IMR-90 (cell line): ENCODE results near the gene C16orf90. TPM values are rescaled to one million over a fixed set of nuclear protein-coding genes. Genes with fewer than 3 reads are reported as not detected.

Experiments used
- ATAC-seq: fragments of 200-7000 bp; cut with Tn5 transposase; 2 replicates; pipeline ENCODE4 v1.9.1; 2020; ENCODE audit warnings: low read depth, mild to moderate bottlenecking, moderate library complexity
- BruUV-seq: library from RNA; stranded (reverse); fragments of 400-500 nt; replicated peaks from 2 replicates; lab custom pipeline; 2021; lab: Mats Ljungman, UMichigan
- CTCF ChIA-PET: fragments of 300-600 bp; formaldehyde crosslinking; extraction: SDS; loops from one replicate; lab custom pipeline; 2021; ENCODE audit warnings: antibody characterized with exemption; lab: Yijun Ruan, JAX
- POLR2A ChIA-PET: fragments of 300-600 bp; sonication (Branson Sonifier 250); formaldehyde crosslinking; loops from one replicate; lab custom pipeline; 2022; ENCODE audit warnings: antibody characterized with exemption; ENCODE audit not compliant: unreplicated experiment; lab: Charles Lee
- DNase-seq: peaks from one replicate; pipeline ENCODE4 v3.0.0; 2013
- H2AFZ ChIP-seq: replicated peaks from 2 replicates; pipeline ENCODE3; 2013; ENCODE audit warnings: low read length, mild to moderate bottlenecking; ENCODE audit not compliant: poor library complexity
- H2AK5ac ChIP-seq: 2 replicates; pipeline ENCODE4 v1.6.1; 2013; ENCODE audit warnings: low read depth, low read length, inconsistent platforms
- H2AK9ac ChIP-seq: replicated peaks from 2 replicates; pipeline ENCODE3; 2013; ENCODE audit warnings: mild to moderate bottlenecking, low read depth, low read length, moderate library complexity; ENCODE audit not compliant: poor library complexity
- H2BK120ac ChIP-seq: 2 replicates; pipeline ENCODE4 v1.6.1; 2013; ENCODE audit warnings: low read depth, low read length, inconsistent platforms
- H2BK15ac ChIP-seq: 3 replicates; pipeline ENCODE4 v1.6.1; 2013; ENCODE audit warnings: low read depth, low read length, inconsistent platforms
- H2BK20ac ChIP-seq: 2 replicates; pipeline ENCODE4 v1.6.1; 2013; ENCODE audit warnings: low read depth, mild to moderate bottlenecking, inconsistent platforms, low read length, moderate library complexity
- H2BK5ac ChIP-seq: 2 replicates; pipeline ENCODE4 v1.6.1; 2013; ENCODE audit warnings: mild to moderate bottlenecking, low read depth, low read length, inconsistent platforms; ENCODE audit not compliant: poor library complexity, severe bottlenecking
- H3K14ac ChIP-seq: replicated peaks from 2 replicates; pipeline ENCODE4 v1.6.1; 2013; ENCODE audit warnings: low read depth, low read length, inconsistent platforms
- H3K18ac ChIP-seq: 2 replicates; pipeline ENCODE4 v1.6.1; 2013; ENCODE audit warnings: low read depth, low read length, control low read depth
- H3K23ac ChIP-seq: 2 replicates; pipeline ENCODE4 v1.6.1; 2013; ENCODE audit warnings: low read depth, low read length, inconsistent platforms
- H3K27ac ChIP-seq: 2 replicates; pipeline ENCODE4 v1.5.1; 2013; ENCODE audit warnings: mild to moderate bottlenecking, control low read depth, low read length; ENCODE audit not compliant: insufficient read depth
- H3K27me3 ChIP-seq: 2 replicates; pipeline ENCODE4 v1.6.1; 2013; ENCODE audit warnings: low read length; ENCODE audit not compliant: control insufficient read depth, insufficient read depth
- H3K36me3 ChIP-seq: 2 replicates; pipeline ENCODE4 v1.6.1; 2013; ENCODE audit warnings: low read length, mixed read lengths; ENCODE audit not compliant: control insufficient read depth, insufficient read depth
- H3K4ac ChIP-seq: 2 replicates; pipeline ENCODE4 v1.6.1; 2013; ENCODE audit warnings: low read depth, low read length, inconsistent platforms
- H3K4me1 ChIP-seq: 2 replicates; pipeline ENCODE4 v1.6.1; 2013; ENCODE audit warnings: low read length, mixed read lengths; ENCODE audit not compliant: control insufficient read depth, insufficient read depth
- H3K4me2 ChIP-seq: 2 replicates; pipeline ENCODE4 v1.6.1; 2013; ENCODE audit warnings: low read depth, mild to moderate bottlenecking, control low read depth, low read length, moderate library complexity
- H3K4me3 ChIP-seq: 2 replicates; pipeline ENCODE4 v1.5.1; 2013; ENCODE audit warnings: low read depth, mild to moderate bottlenecking, control low read depth, low read length, moderate library complexity; ENCODE audit not compliant: insufficient read depth
- H3K56ac ChIP-seq: 2 replicates; pipeline ENCODE4 v1.6.1; 2013; ENCODE audit warnings: low read length, inconsistent platforms; ENCODE audit not compliant: insufficient read depth; ENCODE audit errors: extremely low read depth
- H3K79me1 ChIP-seq, 2 experiments: 2 replicates each; pipeline ENCODE4 v1.6.1; 2013; ENCODE audit warnings: low read length in 2 of 2, inconsistent platforms in 1 of 2, low read depth in 1 of 2
- H3K9ac ChIP-seq: 2 replicates; pipeline ENCODE4 v1.6.1; 2013; ENCODE audit warnings: low read depth, low read length, control low read depth
- H3K9me1 ChIP-seq: 2 replicates; pipeline ENCODE4 v1.6.1; 2013; ENCODE audit warnings: low read length, inconsistent platforms; ENCODE audit not compliant: insufficient read depth
- H3K9me3 ChIP-seq: 2 replicates; pipeline ENCODE4 v1.6.1; 2013; ENCODE audit warnings: low read length; ENCODE audit not compliant: control insufficient read depth, insufficient read depth
- H4K20me1 ChIP-seq: 2 replicates; pipeline ENCODE4 v1.6.1; 2013; ENCODE audit warnings: low read length, inconsistent platforms; ENCODE audit not compliant: insufficient read depth
- H4K5ac ChIP-seq: 2 replicates; pipeline ENCODE4 v1.6.1; 2013; ENCODE audit warnings: mild to moderate bottlenecking, low read depth, low read length, control low read depth
- H4K8ac ChIP-seq, 2 experiments: 2 replicates each; pipeline ENCODE4 v1.6.1; 2013; ENCODE audit warnings: low read depth in 2 of 2, low read length in 2 of 2, control low read depth in 1 of 2, inconsistent platforms in 1 of 2
- H4K91ac ChIP-seq: 2 replicates; pipeline ENCODE4 v1.6.1; 2013; ENCODE audit warnings: low read depth, low read length, inconsistent platforms; ENCODE audit not compliant: insufficient read depth
- BHLHE40 ChIP-seq: fragments of 150-350 bp; IDR thresholded peaks from 2 replicates; pipeline ENCODE4 v1.6.1; 2016; ENCODE audit warnings: mild to moderate bottlenecking, low read depth, low read length
- CEBPB ChIP-seq: IDR thresholded peaks from 2 replicates; pipeline ENCODE4 v1.6.1; 2012; ENCODE audit warnings: low read depth, low read length, improper control_type of control experiment
- MXI1 ChIP-seq: IDR thresholded peaks from 2 replicates; pipeline ENCODE4 v1.6.1; 2012; ENCODE audit warnings: low read depth, mild to moderate bottlenecking, low read length, moderate library complexity, borderline replicate concordance
- RAD21 ChIP-seq: IDR thresholded peaks from 2 replicates; pipeline ENCODE4 v1.6.1; 2012; ENCODE audit warnings: low read length, improper control_type of control experiment
- USF2 ChIP-seq: fragments of 150-350 bp; IDR thresholded peaks from 2 replicates; pipeline ENCODE4 v1.6.1; 2017; ENCODE audit warnings: mild to moderate bottlenecking, antibody characterized with exemption, low read length, low read depth
- WGBS, 2 experiments: methylation state at CpG; one replicate each; pipeline versions ENCODE4 v1.1.5 to v1.1.7; 2013; ENCODE audit warnings: missing lambda C conversion rate in 2 of 2; ENCODE audit not compliant: insufficient read length in 1 of 2; ENCODE audit errors: extremely low coverage in 2 of 2; 5-methylcytosine and 5-hydroxymethylcytosine counted together
- dilution Hi-C: fragments of 300-500 bp; cut with HindIII; formaldehyde crosslinking; loops from one replicate; pipeline ENCODE4 v1.14.3; 2018; ENCODE audit warnings: low sequenced_read_pairs; ENCODE audit not compliant: unreplicated experiment
- in situ Hi-C: fragments of 300-500 bp; cut with MboI; formaldehyde crosslinking; loops from 3 replicates; pipeline ENCODE4 v1.14.3; 2019; ENCODE audit warnings: low sequenced_read_pairs, inconsistent platforms, mixed read lengths
- intact Hi-C: fragments of 100-400 bp; cut with micrococcal nuclease; formaldehyde crosslinking; loops from 2 replicates; pipeline ENCODE4 v1.10.0; 2022
- polyA plus RNA-seq, 3 experiments: library from polyadenylated mRNA; depleted of rRNA; stranded (reverse); fragments of >200 nt; gene quantifications; 2 replicates each; pipeline ENCODE4 v1.2.3, GENCODE V29; 2012; ENCODE audit warnings: low replicate concordance in 1 of 3
- total RNA-seq: library from RNA; depleted of rRNA; stranded (reverse); fragments of >200 nt; gene quantifications from 2 replicates; pipeline ENCODE4 v1.2.3, GENCODE V29; 2012

Gene C16orf90
- total and polyA plus RNA-seq, 2 of the 4 experiments (the other 2 are of a cell fraction): not detected

- Histone ChIP-seq H4K20me1 (peaks cover 82% of the 10 kb centered on the region), H3K4me3 (no peak overlapping the region)
- CTCF ChIA-PET: no interaction called here
Measured at GRCh38 chr16:3472878-3473595, 22.3 kb downstream of the C16orf90 start.

More at GRCh38 chr16:3472878-3473595, 22.3 kb downstream of the C16orf90 start:
- H3K27me3 ChIP-seq: no peaks in the 10 kb centered on the region
- no peak overlapping the region for H2BK5ac ChIP-seq
- 60% methylated on average over 2 of the region's 10 CpGs; no CpG with 5 or more reads in 1 of the 2 experiments for WGBS, 2 experiments
- TF ChIP-seq BHLHE40: no peak
- no peak for TF ChIP-seq RAD21
- TF ChIP-seq MXI1: no peak
- no peak for TF ChIP-seq USF2
- TF ChIP-seq CEBPB: no peak
- H3K56ac ChIP-seq: no peak overlapping the region
- peaks cover 2 to 75% of the 10 kb centered on the region in 2 experiments; a peak in 3 of 4 replicates for H3K79me1 ChIP-seq
- H2BK120ac ChIP-seq: no peak overlapping the region
- peaks cover 3% of the 10 kb centered on the region; the same call in 1 of the 2 replicates for H3K36me3 ChIP-seq
- intact Hi-C loops: no loop called here
- no peak overlapping the region for H2AK9ac ChIP-seq
- no peak overlapping the region for H4K91ac ChIP-seq
- H3K18ac ChIP-seq: no peak overlapping the region
- ATAC-seq: no peak
- no peak overlapping the region for H3K4me2 ChIP-seq
- H2AK5ac ChIP-seq: no peak overlapping the region
- H3K4me1 ChIP-seq: peaks cover 2% of the 10 kb centered on the region; the same call in 1 of the 2 replicates
- H4K8ac ChIP-seq: no peak overlapping the region
- DNase-seq: no peak
- POLR2A ChIA-PET: no interaction called here
- no peaks in the 10 kb centered on the region for H3K9me3 ChIP-seq
- in situ Hi-C loops: no loop called here
- H2BK20ac ChIP-seq: no peak overlapping the region
- dilution Hi-C loops: no loop called here
- no peak overlapping the region for H2AFZ ChIP-seq
- no peak overlapping the region for H3K14ac ChIP-seq
- no peak overlapping the region for H3K27ac ChIP-seq
- no peak overlapping the region for H4K5ac ChIP-seq
- no peak overlapping the region for H3K4ac ChIP-seq
- H3K23ac ChIP-seq: no peak overlapping the region
- no TSS peak for BruUV-seq
- H3K9me1 ChIP-seq: peaks cover 5% of the 10 kb centered on the region
- H2BK15ac ChIP-seq: no peak overlapping the region
- no peak overlapping the region for H3K9ac ChIP-seq
